Measurements from ENCODE around the gene SMIM29. TPM values are rescaled to one million over a fixed set of nuclear protein-coding genes. Genes with fewer than 3 reads are reported as not detected.
"Not testable (repeated sequence)": the region's sequence is repeated elsewhere in the genome, so short reads cannot be mapped to it uniquely, and the experiment has no call there.

The SMIM29 gene
- total RNA-seq, 6 experiments from 2014 or later: 35.0 to 44.8 (median 36.9) TPM

DNA sequence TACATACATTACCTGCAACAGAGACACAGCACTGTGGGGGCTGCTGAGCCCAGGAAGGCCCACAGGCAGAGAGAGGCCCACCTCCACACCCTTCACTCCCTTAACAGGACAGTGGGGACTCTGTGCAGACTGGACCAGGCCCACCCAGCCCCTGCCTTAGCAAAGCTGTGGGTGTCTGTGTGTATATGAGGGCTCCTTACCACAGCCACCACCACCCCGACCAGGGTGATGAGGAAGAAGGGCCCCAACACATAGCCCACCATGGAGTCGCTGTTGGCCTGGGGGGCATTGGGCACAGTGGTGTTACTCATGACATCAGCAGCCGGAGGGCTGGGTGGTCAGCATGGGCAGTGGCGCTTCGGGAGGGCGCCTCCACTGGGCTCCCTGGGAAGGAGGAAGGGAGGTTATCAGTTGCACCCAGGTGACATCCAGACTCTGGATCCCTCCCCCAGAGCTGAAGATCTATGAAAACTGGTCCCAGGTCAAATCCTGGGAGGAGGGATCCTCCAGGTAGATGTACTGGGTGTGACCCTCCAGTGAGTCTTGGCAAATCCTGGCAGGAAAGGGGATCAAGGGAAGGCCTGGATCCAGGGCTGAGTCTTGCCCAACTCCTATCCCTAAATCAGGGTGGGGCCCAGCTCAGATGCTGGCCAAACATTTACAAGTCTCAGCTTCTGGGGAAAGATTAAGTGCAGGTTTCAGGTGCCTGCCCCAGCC, 1.2 kb downstream of the SMIM29 start:
- Mint-ChIP-seq H3K27me3 (ENCODE audit: insufficient read depth) (peaks cover 4% of the 10 kb centered on the region), H3K4me3 (peak overlapping the region; percentile 93), H3K9me3 (no peaks in the 10 kb centered on the region), H3K27ac (peak overlapping the region; percentile 98), H3K36me3 (ENCODE audit: low read depth) (peaks cover 13% of the 10 kb centered on the region; the same call in 1 of the 2 replicates), H3K4me1 (ENCODE audit: low read depth) (peaks cover 65% of the 10 kb centered on the region)
- TF ChIP-seq, protein P1, sequence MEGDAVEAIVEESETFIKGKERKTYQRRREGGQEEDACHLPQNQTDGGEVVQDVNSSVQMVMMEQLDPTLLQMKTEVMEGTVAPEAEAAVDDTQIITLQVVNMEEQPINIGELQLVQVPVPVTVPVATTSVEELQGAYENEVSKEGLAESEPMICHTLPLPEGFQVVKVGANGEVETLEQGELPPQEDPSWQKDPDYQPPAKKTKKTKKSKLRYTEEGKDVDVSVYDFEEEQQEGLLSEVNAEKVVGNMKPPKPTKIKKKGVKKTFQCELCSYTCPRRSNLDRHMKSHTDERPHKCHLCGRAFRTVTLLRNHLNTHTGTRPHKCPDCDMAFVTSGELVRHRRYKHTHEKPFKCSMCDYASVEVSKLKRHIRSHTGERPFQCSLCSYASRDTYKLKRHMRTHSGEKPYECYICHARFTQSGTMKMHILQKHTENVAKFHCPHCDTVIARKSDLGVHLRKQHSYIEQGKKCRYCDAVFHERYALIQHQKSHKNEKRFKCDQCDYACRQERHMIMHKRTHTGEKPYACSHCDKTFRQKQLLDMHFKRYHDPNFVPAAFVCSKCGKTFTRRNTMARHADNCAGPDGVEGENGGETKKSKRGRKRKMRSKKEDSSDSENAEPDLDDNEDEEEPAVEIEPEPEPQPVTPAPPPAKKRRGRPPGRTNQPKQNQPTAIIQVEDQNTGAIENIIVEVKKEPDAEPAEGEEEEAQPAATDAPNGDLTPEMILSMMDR (IDR thresholded peaks at IDR 0.05): no peak
- no peak for DNase-seq

DNA sequence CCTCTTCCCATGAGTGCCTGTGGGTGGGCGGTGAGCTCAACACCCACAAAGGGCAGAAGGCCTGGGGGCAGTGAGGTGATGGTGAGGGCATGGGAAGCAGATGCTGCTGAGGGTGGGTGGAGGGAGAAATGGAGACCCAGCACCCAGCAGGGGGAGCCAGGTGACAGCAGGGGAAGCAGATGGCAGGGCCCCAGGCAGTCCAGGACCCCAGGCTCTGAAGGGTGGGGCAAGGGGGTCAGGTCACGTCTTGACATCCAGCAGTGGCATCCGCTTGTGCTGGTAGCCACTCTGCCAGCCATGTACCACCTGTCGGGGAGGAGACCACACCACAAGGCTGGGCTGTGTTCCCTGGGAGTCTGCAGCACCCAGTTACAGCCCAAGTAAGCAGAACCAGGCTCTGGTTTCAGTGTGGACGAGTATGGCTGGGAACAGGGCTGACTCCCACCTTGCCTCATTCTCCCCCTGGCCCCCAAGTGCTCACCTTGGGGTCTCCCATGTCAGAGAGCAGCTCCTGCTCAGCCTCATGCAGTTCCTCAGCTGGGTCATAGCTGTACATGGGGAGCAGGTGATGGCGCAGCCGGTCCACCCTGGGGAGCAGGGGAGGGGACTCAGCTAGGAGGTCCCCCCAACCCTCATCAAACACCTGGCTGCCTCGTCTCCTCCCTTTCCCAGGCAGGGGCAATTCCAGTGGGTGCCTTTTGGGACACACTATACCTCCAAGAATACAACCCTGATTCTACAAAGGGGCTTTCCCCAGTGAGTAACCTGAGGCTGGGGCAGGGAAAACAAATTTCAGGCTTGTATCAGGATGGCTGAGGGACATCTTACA, 2.0 kb downstream of the SMIM29 start:
- Mint-ChIP-seq H3K4me1 (ENCODE audit: low read depth) (peaks cover 73% of the 10 kb centered on the region), H3K4me3 (peak overlapping the region; percentile 39), H3K27ac (peak overlapping the region; percentile 98), H3K27me3 (ENCODE audit: insufficient read depth) (peaks cover 4% of the 10 kb centered on the region), H3K36me3 (ENCODE audit: low read depth) (peaks cover 22% of the 10 kb centered on the region; the same call in 1 of the 2 replicates), H3K9me3 (no peaks in the 10 kb centered on the region)
- no peak for DNase-seq
- TF ChIP-seq, protein P1 (IDR thresholded peaks at IDR 0.05): peak; percentile 74

DNA sequence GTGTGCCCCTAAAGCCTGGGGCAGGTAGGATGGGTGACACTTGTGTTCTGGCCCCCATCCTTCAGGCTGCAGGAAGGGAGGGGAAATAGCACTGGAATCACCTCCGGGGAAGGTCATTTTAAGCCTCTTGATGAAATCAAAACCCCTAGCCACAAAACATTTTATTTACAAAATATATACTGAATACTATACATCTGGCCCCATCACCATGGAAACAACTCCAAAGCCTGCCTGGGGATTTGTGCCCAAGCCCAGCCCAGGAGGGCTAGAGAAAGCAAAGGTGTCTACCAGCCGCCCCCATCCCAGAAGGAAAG, 2.6 kb downstream of the SMIM29 start:
- Mint-ChIP-seq H3K4me3 (peak overlapping the region; percentile 39), H3K4me1 (ENCODE audit: low read depth) (peaks cover 79% of the 10 kb centered on the region), H3K36me3 (ENCODE audit: low read depth) (peaks cover 23% of the 10 kb centered on the region; the same call in 1 of the 2 replicates), H3K9me3 (no peaks in the 10 kb centered on the region), H3K27me3 (ENCODE audit: insufficient read depth) (peaks cover 4% of the 10 kb centered on the region), H3K27ac (peak overlapping the region; percentile 98)
- DNase-seq: no peak
- TF ChIP-seq, protein P1 (IDR thresholded peaks at IDR 0.05): no peak

DNA sequence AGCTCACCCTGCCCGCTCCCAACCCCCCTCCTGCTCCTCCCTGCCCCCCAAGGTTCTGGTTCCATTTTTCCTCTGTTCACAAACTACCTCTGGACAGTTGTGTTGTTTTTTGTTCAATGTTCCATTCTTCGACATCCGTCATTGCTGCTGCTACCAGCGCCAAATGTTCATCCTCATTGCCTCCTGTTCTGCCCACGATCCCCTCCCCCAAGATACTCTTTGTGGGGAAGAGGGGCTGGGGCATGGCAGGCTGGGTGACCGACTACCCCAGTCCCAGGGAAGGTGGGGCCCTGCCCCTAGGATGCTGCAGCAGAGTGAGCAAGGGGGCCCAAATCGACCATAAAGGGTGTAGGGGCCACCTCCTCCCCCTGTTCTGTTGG, 3.1 kb downstream of the SMIM29 start:
- H3K4me1 Mint-ChIP-seq (ENCODE audit: low read depth): peaks cover 84% of the 10 kb centered on the region
- not testable (repeated sequence) for H3K27me3 Mint-ChIP-seq (ENCODE audit: insufficient read depth); H3K4me3 Mint-ChIP-seq; DNase-seq; H3K9me3 Mint-ChIP-seq
- H3K36me3 Mint-ChIP-seq (ENCODE audit: low read depth): peaks cover 27% of the 10 kb centered on the region; the same call in 1 of the 2 replicates
- peak overlapping the region; percentile 98 for H3K27ac Mint-ChIP-seq

DNA sequence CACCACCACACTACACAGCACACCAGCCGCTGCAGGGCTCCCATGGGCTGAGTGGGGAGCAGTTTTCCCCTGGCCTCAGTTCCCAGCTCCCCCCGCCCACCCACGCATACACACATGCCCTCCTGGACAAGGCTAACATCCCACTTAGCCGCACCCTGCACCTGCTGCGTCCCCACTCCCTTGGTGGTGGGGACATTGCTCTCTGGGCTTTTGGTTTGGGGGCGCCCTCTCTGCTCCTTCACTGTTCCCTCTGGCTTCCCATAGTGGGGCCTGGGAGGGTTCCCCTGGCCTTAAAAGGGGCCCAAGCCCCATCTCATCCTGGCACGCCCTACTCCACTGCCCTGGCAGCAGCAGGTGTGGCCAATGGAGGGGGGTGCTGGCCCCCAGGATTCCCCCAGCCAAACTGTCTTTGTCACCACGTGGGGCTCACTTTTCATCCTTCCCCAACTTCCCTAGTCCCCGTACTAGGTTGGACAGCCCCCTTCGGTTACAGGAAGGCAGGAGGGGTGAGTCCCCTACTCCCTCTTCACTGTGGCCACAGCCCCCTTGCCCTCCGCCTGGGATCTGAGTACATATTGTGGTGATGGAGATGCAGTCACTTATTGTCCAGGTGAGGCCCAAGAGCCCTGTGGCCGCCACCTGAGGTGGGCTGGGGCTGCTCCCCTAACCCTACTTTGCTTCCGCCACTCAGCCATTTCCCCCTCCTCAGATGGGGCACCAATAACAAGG, 3.6 kb downstream of the SMIM29 start:
- peaks cover 88% of the 10 kb centered on the region for H3K4me1 Mint-ChIP-seq (ENCODE audit: low read depth)
- not testable (repeated sequence) for H3K9me3 Mint-ChIP-seq; DNase-seq; H3K27me3 Mint-ChIP-seq (ENCODE audit: insufficient read depth)
- H3K36me3 Mint-ChIP-seq (ENCODE audit: low read depth): peaks cover 28% of the 10 kb centered on the region; the same call in 1 of the 2 replicates
- H3K4me3 Mint-ChIP-seq: peak overlapping the region; percentile 78
- peak overlapping the region; percentile 98 for H3K27ac Mint-ChIP-seq
